SK-MEL-5 (cell line): Measurements from ENCODE around the gene EGF. TPM values are rescaled to one million over a fixed set of nuclear protein-coding genes. Genes with fewer than 3 reads are reported as not detected.
"Not testable (repeated sequence)": the region's sequence is repeated elsewhere in the genome, so short reads cannot be mapped to it uniquely, and the experiment has no call there.

Experiments used
- DNase-seq: peaks from one replicate; pipeline ENCODE4 v3.0.0-alpha.2; 2016; ENCODE audit warnings: low read depth, low spot score
- in situ Hi-C: cut with HindIII; loops from 2 replicates; pipeline ENCODE4 v1.10.0; 2016; ENCODE audit warnings: low sequenced_read_pairs, high pct_unique_total_duplicates, low pct_unique_long_range_greater_than_20kb
- polyA plus RNA-seq, 2 experiments: library from polyadenylated mRNA; depleted of rRNA; stranded (reverse); fragments of >200 nt; gene quantifications; 2 replicates each; pipeline ENCODE4 v1.2.3, GENCODE V29; 2015
- total RNA-seq: library from RNA; depleted of rRNA; stranded (reverse); fragments of >200 nt; shearing (Covaris generic); gene quantifications from 2 replicates; pipeline ENCODE4 v1.2.3, GENCODE V29; 2014; rRNA removed

The EGF gene
- 1.4 TPM in 2 replicates for total RNA-seq
- 0.71 and 0.96 TPM in 2 replicates for polyA plus RNA-seq (2015; cell fraction: cytosol; rRNA removed)
- 2.8 and 3.7 TPM in 2 replicates for polyA plus RNA-seq (2015; cell fraction: nucleus; rRNA removed)

- in situ Hi-C loops: no loop called here
- peak; percentile 23 for DNase-seq
Measured at GRCh38 chr4:109912706-109913595, at the start of gene EGF. EGF (plus strand) TSS chr4:109912883; CDS start chr4:109913336, 453 bp downstream.

DNA sequence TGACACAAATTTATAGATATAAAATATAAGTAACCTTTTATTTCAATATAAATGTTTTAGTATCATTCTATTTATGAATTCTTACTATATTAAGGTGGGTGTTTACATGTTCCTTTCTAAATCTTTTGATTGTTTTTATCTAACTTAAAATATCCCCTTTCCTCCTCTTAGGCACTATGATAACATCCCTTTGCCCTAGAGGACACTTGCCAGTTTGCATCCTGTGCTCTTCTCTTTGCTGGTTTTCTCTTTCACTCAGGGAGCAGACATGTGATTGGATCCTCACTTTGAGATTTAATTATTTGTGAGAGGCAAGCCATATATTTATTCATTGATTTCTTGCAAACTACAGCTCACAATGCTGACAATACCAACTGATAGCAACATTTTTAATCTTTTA is 48.5 kb upstream of the EGF start:
- in situ Hi-C loops: no loop called here
- peak; percentile 3 for DNase-seq

DNA sequence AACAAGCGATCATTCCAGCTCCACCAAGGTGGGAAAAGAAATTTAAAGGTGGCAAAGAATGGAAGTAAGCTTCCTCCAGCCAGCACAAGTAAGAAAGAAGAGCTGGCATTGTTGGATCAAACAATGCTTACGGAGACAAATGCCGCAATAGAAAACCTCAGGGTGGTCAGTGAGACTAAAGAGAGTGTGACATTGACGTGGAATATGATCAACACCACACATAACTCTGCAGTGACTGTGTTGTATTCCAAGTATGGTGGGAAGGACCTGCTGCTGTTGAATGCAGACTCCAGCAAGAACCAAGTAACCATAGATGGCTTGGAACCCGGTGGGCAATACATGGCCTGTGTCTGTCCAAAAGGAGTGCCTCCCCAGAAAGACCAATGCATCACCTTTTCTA is 42.6 kb upstream of the EGF start:
- DNase-seq: no peak
- in situ Hi-C loops: no loop called here

DNA sequence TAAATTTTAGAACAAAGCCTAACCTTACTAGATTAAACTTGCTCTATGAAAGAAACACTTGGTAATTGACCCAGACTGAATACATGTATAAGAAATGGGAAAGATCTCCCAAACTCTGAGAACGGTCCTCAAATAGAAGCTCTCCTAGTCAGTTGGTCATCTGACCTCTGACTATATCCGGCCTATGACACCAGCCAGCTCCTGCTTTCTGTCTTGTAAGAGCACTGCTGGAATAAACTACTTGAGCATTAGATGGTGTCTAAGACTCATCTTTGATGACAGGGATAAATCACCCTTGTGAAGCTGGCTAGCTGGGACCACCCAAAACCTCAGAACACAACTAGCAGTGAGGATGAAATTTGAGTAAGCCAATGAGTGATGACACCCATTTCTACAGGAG is 40.6 kb upstream of the EGF start:
- in situ Hi-C loops: no loop called here
- DNase-seq: no peak

- in situ Hi-C loops: no loop called here
- no peak for DNase-seq
Measured at GRCh38 chr4:109872950-109873656, 39.6 kb upstream of the EGF start.

DNA sequence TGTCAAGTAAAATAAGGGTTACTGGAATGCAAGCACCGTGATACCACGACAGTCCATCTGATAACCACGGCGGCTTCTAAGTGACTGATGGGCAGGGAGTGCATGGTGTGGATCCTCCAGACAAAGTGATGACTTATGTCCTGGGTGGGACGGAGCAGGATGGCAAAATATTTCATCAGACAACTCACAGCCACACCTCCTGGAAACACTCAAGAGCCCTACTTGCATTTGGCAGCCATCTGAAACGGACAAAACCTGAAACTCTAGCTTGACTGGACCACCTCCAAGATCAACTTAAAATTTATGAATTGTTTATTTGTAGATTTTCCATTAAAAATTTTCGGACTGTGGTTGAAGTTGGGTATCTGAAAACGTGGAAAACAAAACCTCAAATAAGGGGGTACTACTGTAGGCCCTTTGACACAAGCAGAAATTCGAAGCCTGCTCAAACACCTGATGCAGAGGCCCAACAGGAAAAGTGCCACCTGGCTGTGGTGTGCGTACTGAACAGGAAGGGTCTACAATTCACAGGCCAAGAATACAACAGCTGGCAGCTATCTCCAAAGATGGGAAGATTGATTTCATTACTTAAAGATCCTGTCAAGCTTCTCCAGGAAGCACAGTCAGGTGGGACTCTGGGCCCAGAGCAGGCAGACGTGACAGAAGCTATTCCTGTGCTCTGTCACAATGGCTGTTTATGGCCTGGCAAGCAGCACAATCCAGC is 38.7 kb upstream of the EGF start:
- in situ Hi-C loops: no loop called here
- DNase-seq: no peak

DNA sequence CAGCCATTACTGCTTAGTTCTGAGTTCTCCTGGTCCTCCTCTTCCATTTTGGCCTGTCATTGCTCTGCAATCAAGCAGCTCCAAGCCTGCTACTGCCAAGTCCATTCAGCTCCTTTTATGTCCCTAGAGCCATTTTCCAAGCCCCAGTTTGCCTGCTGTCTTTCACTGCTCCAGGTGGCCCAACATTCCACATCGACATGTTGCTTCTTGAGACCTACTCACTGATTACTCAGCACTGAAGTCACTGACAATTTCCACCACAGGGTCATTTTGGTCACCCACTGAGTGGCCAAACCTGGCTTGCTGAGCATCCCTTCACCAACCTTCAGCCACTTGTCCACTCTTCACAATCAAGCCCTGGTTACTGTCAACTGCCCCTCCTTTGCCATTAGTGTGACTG is 37.6 kb upstream of the EGF start:
- in situ Hi-C loops: no loop called here

GRCh38 chr4:109875553-109875952 is 37.1 kb upstream of the EGF start:
- in situ Hi-C loops, DNase-seq: not testable (repeated sequence)

More for the DNA sequence above, 37.6 kb upstream of the EGF start:
- DNase-seq: no peak

DNA sequence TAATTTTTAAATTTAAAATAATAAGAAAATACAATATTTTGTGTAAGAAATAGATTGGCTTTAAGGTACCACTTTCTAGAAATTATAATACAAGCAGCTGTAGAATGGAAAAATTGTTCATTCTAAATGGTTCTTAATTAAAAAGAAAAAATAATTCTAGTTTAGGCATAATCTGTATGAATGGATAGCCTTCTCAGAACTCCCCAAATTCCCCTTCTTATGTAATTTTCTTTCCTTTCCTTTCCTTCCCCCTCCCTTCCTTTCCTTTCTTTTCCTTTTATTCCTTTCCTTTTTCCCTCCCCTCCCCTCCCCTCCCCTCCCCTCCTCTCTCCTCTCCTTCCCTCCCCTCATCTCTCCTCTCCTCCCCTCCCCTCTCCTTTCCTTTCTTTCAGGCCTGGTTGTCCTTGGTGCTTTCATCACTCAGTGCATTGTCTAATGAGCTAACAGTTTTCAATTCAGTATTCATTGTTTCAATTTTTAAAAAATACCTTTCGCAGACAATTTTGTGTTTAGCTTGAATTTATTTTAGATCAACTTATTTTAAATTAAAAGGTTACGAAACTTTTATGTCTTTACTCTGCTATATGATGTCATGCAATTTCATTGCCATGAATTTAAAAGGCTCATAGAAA is 35.9 kb upstream of the EGF start:
- in situ Hi-C loops: no loop called here
- DNase-seq: no peak

DNA sequence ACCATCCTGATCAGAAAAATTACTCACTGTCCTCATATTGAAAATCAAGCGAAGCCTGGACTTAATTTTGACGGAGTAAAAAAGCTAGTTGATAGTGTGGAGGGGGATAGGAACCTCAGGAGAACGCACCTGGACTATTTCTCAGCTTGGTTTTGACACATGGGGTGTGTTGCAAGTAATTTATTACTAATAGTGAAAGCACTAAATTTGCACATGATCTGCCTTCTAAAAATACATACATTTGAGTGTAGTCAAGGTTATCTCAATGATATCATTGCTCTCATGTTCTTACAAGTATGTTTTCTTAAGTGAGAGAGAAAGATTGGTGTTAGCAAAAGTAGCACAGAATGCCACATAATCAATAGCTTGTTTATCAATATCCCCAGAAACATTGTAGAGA is 35.3 kb upstream of the EGF start:
- in situ Hi-C loops: no loop called here
- DNase-seq: no peak

DNA sequence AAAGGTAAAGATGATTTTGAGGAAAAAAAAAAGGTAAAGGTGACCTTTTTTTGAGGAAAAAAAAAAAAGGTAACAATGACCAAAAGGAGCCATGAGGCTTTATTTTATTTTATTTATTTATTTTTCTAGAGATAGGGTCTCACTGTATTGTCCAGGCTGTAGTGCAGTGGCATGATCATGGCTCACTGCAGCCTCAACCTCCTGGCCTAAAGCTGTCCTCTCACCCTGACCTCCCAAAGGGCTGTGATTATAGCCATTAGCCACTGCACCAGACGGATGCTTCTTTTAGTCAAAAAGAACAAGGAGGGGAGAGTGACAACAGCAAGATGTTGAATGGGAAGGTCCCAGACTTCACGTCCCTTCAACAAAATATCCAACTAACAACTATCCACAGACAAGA is 34.3 kb upstream of the EGF start:
- DNase-seq: no peak
- in situ Hi-C loops: no loop called here

- no peak for DNase-seq
- in situ Hi-C loops: no loop called here
Measured at GRCh38 chr4:109879081-109879480, 33.6 kb upstream of the EGF start.

- no peak for DNase-seq
- in situ Hi-C loops: no loop called here
Measured at GRCh38 chr4:109879636-109880314, 32.9 kb upstream of the EGF start.

DNA sequence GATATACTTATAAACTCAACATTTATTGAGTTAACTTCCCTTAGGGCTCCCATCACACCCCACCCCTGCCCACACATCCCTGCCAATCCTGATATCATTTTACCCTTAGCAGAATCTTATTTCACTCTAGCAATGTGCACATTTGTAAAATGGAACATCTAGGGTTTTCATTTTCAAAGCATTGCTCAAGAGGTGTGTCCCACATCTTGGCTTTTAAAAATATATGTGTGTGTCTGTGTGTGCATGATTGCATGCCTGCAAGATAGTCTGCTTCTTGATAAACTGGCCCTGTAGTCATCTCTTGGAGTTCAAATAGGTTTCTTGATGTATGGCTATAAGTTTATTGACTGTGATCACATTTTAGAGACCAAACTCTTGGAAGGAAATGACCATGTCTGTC is 26.4 kb upstream of the EGF start:
- in situ Hi-C loops: no loop called here
- no peak for DNase-seq

DNA sequence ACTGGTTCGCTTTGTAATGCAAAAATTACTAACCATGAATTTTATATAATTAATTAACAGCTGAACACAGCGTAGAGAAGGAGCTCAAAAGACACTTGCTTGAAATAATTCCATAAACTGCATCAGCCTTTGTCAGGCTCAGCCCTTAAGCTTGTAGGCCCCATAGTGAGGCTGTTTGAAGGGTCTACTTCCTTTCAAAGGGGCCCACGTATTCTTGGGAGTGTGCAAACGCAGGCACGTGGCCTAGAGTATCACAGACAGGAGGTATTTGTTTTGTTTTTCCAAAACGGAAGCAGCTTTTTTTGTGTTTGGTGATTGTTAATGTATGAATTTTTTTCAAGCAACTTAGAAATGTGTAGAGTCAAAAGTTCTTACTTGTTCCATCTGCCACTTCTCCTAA is 25.6 kb upstream of the EGF start:
- in situ Hi-C loops: no loop called here
- no peak for DNase-seq

DNA sequence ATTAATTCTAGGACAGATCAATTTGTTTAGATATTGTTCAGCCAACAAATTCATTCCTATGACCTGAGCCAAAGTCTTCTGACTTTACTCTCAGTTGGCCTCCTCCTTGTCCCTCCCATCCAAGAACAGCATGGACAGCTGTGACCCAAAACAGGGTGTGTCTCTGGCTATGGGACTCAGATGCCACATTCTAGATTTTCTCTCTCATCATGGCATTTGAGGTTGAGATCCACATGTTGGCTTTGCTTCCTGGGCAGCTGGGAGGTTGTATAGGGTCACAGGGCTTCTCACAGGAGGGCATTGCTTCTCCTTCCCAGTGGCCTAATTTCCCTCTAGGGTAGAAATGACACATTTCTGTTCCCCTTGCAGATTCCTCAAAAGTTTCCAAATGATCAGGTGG is 22.6 kb upstream of the EGF start:
- in situ Hi-C loops: no loop called here
- DNase-seq: no peak

GRCh38 chr4:109902559-109903251 is 10.0 kb upstream of the EGF start:
- in situ Hi-C loops: no loop called here
- DNase-seq: no peak
